ENCODE measurements around the gene PLXNA4. TPM values are rescaled to one million over a fixed set of nuclear protein-coding genes. Genes with fewer than 3 reads are reported as not detected.

PLXNA4 gene
- total RNA-seq, 2 experiments from 2014 or later: 16.5 to 20.5 TPM

DNA sequence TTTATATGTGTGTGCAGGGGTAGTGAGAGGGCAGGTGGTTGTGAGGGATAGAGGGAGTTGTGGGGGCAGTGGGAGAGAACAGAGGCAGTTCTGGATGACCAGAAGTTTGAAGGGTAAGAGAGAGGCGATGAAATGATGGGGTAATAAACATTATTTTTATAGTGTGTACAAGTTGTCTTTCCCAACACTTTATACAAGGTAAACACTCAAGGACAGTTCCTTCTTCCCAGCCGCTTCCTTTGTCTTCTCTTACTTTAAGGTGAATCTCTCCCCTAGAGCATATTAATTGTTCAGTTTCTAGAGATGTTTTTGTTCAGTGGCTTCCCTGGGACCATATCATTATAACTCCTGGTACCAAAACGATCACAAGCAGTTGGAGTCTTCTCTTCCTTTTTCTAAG lies 475.8 kb downstream of the PLXNA4 start:
- POLR2A ChIA-PET: no interaction called here
- H3K4me3 Mint-ChIP-seq: no peak overlapping the region
- H3K27me3 Mint-ChIP-seq: peaks cover 21% of the 10 kb centered on the region
- no peak overlapping the region for H3K27ac Mint-ChIP-seq
- DNase-seq: no peak
- no peak for ATAC-seq (ENCODE audit: low read depth)
- no peaks in the 10 kb centered on the region for H3K4me1 Mint-ChIP-seq
- H3K36me3 Mint-ChIP-seq: no peaks in the 10 kb centered on the region
- no peaks in the 10 kb centered on the region for H3K9me3 Mint-ChIP-seq

DNA sequence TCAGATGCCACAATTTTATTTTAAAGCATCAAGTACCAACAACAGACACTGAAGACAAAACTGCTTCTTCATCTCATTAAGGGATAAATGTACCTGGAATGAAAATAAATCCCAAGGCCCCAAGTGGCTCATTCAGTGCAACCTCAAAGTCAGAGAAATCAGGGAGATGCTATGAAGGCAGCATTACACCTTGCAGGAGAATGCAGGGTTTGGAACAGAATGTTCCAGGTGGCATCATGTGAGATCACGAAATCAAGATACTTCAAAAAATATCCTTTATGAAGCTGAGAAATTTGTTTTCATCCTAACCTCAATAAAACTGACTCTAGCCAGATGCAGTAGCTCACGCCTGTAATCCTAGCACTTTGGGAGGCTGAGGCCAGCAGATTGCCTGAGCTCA lies 477.1 kb downstream of the PLXNA4 start:
- H3K4me1 Mint-ChIP-seq: no peaks in the 10 kb centered on the region
- no peaks in the 10 kb centered on the region for H3K36me3 Mint-ChIP-seq
- no peak overlapping the region for H3K4me3 Mint-ChIP-seq
- H3K27ac Mint-ChIP-seq: no peak overlapping the region
- H3K27me3 Mint-ChIP-seq: peaks cover 21% of the 10 kb centered on the region
- no peaks in the 10 kb centered on the region for H3K9me3 Mint-ChIP-seq
- ATAC-seq (ENCODE audit: low read depth) (no peak), DNase-seq (no peak)
- POLR2A ChIA-PET: no interaction called here

DNA sequence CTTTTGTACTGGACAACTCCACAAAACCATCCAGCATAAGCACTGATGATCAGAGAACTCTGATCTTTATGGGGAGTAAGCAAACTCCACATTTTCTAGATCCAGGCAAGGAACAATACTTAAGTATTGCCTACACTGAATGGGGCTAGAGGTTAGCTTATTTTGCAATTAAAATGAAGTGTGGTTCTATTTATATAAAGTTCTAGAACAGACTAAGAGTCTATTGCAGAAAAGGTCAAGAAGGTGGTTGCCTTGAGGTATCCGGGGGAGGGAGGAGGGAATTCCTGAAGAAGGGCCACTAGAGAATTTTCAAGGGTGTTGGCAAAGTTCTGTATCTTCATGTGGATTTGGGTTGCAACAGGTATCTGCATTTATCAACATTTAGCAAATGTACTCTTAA lies 477.9 kb downstream of the PLXNA4 start:
- Mint-ChIP-seq H3K4me1 (no peaks in the 10 kb centered on the region), H3K4me3 (no peak overlapping the region), H3K36me3 (no peaks in the 10 kb centered on the region), H3K27me3 (peaks cover 21% of the 10 kb centered on the region), H3K27ac (no peak overlapping the region), H3K9me3 (no peaks in the 10 kb centered on the region)
- DNase-seq (no peak), ATAC-seq (ENCODE audit: low read depth) (no peak)
- POLR2A ChIA-PET: no interaction called here

DNA sequence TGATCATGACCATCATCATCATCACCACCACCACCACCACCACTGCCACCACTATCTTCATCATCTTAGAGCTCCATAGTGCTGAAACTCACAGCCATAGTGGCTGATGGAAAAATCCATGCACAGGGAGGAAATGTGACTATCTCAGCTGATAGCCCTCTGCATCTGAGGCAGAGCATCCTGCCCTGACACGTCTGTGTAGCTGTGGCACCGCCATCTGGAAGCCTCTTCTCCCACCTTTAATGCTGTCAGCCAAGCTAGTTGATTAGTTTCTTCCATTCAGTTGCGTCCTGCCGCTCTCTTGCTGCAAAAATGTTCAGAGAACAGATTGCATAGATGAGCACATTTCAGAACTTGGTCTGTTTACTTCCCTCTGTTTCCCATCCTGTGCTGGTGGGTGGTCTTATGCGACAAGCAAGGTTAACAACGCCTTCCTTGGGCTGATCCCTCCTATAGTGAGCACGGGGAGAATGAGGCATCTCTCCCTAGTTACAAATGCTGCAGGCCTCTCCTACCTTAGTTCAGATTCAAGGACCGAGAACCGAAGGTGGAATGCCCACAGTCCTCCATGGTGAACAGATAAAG lies 478.6 kb downstream of the PLXNA4 start:
- Mint-ChIP-seq H3K9me3 (no peaks in the 10 kb centered on the region), H3K27me3 (peaks cover 21% of the 10 kb centered on the region), H3K27ac (no peak overlapping the region), H3K4me3 (no peak overlapping the region), H3K4me1 (no peaks in the 10 kb centered on the region), H3K36me3 (no peaks in the 10 kb centered on the region)
- ATAC-seq (ENCODE audit: low read depth): no peak
- POLR2A ChIA-PET: no interaction called here
- DNase-seq: no peak

DNA sequence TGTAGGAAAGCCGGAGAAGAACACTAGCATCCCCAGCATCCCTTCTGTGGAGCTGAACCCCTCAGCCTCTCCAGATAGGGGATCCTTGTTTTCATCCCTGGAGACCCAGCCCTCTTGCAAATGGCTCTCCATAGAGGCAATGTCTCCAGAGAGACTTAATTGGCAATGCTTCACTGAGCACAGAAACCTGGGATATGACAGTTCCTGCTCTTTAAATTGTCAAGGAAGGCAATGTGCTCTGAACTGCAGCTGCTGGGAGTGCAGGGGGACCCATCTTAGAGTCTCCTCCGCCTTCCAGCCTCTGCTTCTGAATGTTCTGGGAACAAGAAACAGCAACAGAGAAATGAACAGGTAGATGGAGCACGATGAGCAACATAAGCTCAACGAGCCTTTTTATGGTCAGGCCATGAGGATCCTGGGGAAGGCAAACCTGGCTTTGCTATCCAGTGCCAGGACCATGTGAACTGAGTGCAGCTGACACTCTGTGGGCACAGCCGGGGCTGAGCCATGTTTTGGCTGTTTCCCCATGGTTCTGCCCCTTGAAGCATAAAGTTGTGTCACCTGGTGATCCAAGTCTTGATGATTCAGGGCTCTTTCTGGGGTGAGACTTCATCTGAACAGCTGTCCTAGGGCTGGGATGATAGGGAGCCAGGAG lies 481.0 kb downstream of the PLXNA4 start:
- Mint-ChIP-seq H3K27ac (no peak overlapping the region), H3K4me3 (no peak overlapping the region), H3K4me1 (no peaks in the 10 kb centered on the region), H3K27me3 (peaks cover 14% of the 10 kb centered on the region), H3K9me3 (no peaks in the 10 kb centered on the region), H3K36me3 (no peaks in the 10 kb centered on the region)
- ATAC-seq (ENCODE audit: low read depth) (no peak), DNase-seq (no peak)
- POLR2A ChIA-PET: no interaction called here

DNA sequence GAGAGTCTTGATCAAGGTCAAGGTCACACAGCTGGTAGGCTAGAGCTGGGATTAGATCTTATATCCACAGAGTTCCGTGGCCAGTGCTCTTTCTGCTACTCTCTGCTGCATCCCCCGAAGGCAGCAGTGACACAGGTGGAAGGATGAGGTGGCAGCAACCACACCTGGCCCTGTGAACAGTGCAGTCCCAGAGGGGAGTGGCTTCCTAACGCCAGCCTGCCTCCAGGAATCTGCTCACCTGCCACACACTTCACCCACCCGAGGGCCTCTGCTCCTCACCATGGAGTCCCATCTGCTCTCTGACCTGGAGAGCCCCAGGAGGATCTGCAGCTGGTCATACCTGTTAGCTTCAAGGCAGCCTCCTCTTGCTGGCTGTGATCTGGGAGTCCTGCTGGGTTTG lies 484.2 kb downstream of the PLXNA4 start:
- H3K27me3 Mint-ChIP-seq: peaks cover 8% of the 10 kb centered on the region
- no peaks in the 10 kb centered on the region for H3K36me3 Mint-ChIP-seq
- no peaks in the 10 kb centered on the region for H3K4me1 Mint-ChIP-seq
- H3K9me3 Mint-ChIP-seq: no peaks in the 10 kb centered on the region
- ATAC-seq (ENCODE audit: low read depth): no peak
- H3K4me3 Mint-ChIP-seq: no peak overlapping the region
- no peak for DNase-seq
- POLR2A ChIA-PET: no interaction called here
- H3K27ac Mint-ChIP-seq: no peak overlapping the region

DNA sequence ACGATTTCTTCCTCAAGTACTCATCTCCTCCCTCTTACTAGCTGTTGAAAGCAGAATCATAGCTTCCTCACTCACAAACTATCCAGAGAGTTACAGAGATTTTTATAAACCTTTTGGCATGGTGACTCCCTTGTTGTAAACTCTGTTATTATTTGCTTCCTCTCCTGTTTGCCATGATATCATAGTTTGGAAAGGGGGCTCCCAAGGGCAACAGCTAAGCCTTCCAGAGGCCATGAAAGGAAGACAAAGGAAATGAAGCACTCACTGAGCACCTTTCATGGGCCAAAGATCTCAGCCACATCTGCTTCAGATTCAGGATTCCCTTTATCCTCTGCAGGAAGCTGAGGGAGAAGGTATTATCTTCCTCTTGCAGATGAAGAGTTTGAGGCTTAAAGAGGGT lies 484.6 kb downstream of the PLXNA4 start:
- peaks cover 4% of the 10 kb centered on the region for H3K27me3 Mint-ChIP-seq
- no peaks in the 10 kb centered on the region for H3K36me3 Mint-ChIP-seq
- no peak overlapping the region for H3K27ac Mint-ChIP-seq
- H3K4me3 Mint-ChIP-seq: no peak overlapping the region
- DNase-seq (no peak), ATAC-seq (ENCODE audit: low read depth) (no peak)
- no peaks in the 10 kb centered on the region for H3K9me3 Mint-ChIP-seq
- POLR2A ChIA-PET: no interaction called here
- no peaks in the 10 kb centered on the region for H3K4me1 Mint-ChIP-seq

DNA sequence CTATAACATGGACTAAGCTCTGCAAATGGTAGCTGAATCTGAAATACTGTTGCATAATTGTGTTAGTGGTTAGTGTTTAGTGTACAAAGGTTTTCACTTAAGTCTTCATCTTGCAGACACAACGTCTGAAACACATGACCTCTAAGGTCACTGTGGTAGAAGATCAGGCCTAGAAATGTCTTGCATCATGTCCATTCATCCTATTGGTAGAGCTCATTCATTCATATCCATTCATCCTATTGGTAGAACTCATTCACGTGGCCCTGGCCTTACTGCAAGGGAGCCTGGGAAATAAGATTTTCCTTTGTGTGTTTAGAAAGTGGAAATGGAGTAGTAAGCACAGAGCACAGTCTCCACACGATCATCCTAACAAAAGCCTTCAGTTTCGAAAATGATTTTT lies 485.8 kb downstream of the PLXNA4 start:
- POLR2A ChIA-PET: no interaction called here
- no peaks in the 10 kb centered on the region for H3K4me1 Mint-ChIP-seq
- H3K27me3 Mint-ChIP-seq: peaks cover 5% of the 10 kb centered on the region
- H3K4me3 Mint-ChIP-seq: no peak overlapping the region
- ATAC-seq (ENCODE audit: low read depth) (no peak), DNase-seq (no peak)
- H3K27ac Mint-ChIP-seq: no peak overlapping the region
- no peaks in the 10 kb centered on the region for H3K9me3 Mint-ChIP-seq
- no peaks in the 10 kb centered on the region for H3K36me3 Mint-ChIP-seq

DNA sequence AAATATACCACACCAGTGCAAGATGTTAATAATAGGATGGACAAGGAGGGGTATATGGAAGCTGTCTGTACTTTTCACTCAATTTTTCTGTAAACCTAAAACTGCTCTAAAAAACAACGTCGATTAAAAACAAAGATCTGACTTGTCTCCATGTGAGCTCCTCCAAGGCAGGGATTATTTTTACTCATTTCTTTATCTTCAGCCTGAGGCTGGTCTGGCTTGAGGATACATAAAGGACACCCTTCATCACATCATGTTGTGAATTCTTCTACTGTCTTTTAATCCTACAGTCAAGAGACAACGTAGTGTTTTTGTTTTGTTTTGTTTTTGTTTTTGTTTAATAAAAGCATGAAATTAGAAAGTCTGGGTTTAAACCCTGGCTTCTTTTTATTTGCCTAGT lies 486.9 kb downstream of the PLXNA4 start:
- H3K9me3 Mint-ChIP-seq: no peaks in the 10 kb centered on the region
- H3K4me3 Mint-ChIP-seq: no peak overlapping the region
- H3K4me1 Mint-ChIP-seq: no peaks in the 10 kb centered on the region
- DNase-seq: no peak
- POLR2A ChIA-PET: no interaction called here
- H3K36me3 Mint-ChIP-seq: no peaks in the 10 kb centered on the region
- H3K27ac Mint-ChIP-seq: no peak overlapping the region
- ATAC-seq (ENCODE audit: low read depth): no peak
- peaks cover 7% of the 10 kb centered on the region for H3K27me3 Mint-ChIP-seq

DNA sequence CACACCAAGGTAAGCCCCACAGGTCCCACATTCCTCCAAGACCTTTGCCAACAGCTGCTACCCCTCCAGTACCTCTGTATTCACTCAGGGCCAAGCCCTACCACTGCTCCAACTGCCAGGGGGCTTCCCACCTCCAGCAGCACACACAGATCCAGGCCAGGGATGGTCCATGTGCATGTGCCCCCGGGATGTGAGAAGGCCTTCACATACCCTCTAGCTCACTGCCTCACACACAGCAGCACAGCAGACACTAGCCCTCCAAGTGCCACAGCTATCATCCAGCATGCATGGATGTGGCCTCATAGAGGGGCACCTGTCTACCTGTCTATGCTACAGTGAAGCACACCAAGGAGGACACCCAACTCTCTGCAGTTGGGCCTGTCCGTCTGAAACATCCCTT lies 488.8 kb downstream of the PLXNA4 start:
- Mint-ChIP-seq H3K27me3 (peaks cover 19% of the 10 kb centered on the region), H3K4me1 (no peaks in the 10 kb centered on the region), H3K4me3 (no peak overlapping the region), H3K9me3 (no peaks in the 10 kb centered on the region), H3K36me3 (no peaks in the 10 kb centered on the region), H3K27ac (no peak overlapping the region)
- POLR2A ChIA-PET: no interaction called here
- DNase-seq: no peak
- ATAC-seq (ENCODE audit: low read depth): no peak

DNA sequence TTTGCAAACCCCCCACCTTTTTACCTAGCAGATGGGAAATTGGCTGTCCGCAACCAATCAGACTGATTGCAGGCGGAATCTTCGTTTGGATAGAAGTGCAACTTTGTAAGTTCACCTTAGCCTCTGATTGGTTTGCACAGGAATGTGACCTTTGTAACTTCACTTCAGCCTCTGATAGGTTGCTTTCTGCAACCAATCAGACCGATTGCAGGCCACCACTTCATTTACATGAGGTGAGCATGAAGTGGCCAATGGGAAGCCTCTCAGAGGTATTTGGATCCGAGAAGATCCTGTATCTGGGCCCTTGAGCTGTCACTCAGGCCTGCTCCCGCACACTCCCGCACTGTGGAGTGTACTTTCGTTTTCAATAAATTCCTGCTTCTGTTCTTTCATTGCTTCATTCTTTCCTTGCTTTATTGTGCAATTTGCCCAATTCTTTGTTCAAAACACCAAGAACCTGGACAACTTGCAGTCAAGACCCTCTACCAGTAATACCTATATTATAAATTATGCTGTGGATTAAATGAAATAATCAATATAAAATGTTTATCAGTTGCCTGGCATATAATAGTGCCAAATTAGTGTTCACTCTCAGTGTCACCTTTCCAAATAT lies 491.4 kb downstream of the PLXNA4 start:
- POLR2A ChIA-PET: no interaction called here
- Mint-ChIP-seq H3K4me3 (no peak overlapping the region), H3K27ac (no peak overlapping the region), H3K9me3 (no peaks in the 10 kb centered on the region), H3K4me1 (no peaks in the 10 kb centered on the region), H3K27me3 (peaks cover 20% of the 10 kb centered on the region), H3K36me3 (no peaks in the 10 kb centered on the region)
- no peak for DNase-seq
- no peak for ATAC-seq (ENCODE audit: low read depth)

DNA sequence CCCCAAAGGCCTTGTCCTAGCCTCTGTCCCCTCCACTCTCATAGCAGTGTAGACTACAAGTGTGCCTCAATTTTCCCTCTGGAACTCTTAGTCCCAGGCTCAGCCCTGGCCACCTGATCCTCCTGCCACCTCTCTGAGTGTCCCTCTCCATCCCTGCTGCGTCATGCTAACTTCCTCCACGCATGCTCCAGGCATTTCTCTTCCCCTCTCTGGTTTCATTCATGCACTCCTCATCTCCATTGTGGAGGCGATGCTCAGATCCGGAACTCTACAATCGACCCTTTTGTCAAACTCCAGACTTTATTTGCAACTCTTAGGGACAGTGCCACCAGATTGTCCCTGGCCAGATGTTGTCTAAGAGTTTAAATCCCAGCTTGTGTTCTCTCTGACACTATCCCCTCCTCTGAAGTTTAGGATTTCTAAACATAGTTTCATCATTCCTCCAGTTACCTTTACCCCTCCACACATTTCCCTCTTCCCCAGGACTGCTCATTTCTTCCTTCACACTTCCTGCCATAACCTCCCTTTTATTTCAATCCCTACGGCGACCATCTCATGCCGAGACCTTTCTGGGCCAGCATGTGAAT lies 492.6 kb downstream of the PLXNA4 start:
- POLR2A ChIA-PET: no interaction called here
- H3K27me3 Mint-ChIP-seq: peaks cover 24% of the 10 kb centered on the region
- no peak for DNase-seq
- no peaks in the 10 kb centered on the region for H3K4me1 Mint-ChIP-seq
- no peaks in the 10 kb centered on the region for H3K36me3 Mint-ChIP-seq
- no peak overlapping the region for H3K27ac Mint-ChIP-seq
- ATAC-seq (ENCODE audit: low read depth): no peak
- H3K4me3 Mint-ChIP-seq: no peak overlapping the region
- no peaks in the 10 kb centered on the region for H3K9me3 Mint-ChIP-seq

DNA sequence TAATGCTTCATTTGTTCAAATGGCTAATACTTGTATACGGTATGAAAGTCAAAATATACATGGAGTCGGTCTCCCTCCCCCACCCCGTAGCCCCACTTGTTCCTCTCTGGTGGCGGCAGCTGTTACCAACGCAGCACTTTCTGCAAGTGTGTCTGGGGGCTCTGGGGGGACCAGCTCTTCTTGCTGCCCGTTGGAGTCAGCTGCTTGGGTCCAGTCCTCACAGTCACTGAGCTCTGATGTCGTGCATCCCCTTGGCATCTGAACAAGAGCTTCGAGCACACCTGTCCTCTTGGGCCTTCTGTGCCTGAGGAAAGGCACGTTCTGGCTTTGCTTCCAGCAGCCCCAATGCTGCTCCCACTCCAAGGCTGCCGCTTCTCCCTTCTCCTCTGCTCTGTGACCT lies 493.1 kb downstream of the PLXNA4 start:
- Mint-ChIP-seq H3K27me3 (peaks cover 22% of the 10 kb centered on the region), H3K9me3 (no peaks in the 10 kb centered on the region), H3K27ac (no peak overlapping the region), H3K36me3 (no peaks in the 10 kb centered on the region), H3K4me1 (no peaks in the 10 kb centered on the region), H3K4me3 (no peak overlapping the region)
- ATAC-seq (ENCODE audit: low read depth) (no peak), DNase-seq (no peak)
- POLR2A ChIA-PET: no interaction called here

DNA sequence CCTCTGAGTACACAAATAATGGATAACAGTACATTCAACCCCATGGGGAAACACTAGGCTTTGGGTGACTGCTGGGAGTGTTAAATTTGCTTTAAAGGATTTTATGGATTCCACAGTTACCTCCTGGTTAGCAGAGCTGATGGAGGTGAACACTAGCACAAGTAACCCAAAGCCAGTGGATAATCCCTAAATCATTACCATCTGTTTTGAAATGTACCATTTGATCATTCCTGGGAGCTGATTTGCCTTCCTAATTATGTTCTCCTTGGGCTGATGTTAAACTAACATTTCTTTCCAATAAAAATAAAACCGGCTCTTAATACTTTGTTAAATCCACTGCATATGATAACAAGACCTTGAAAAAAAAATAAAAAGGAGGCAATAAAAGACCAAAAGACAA lies 493.9 kb downstream of the PLXNA4 start:
- no peak overlapping the region for H3K27ac Mint-ChIP-seq
- DNase-seq (no peak), ATAC-seq (ENCODE audit: low read depth) (no peak)
- POLR2A ChIA-PET: no interaction called here
- no peaks in the 10 kb centered on the region for H3K36me3 Mint-ChIP-seq
- no peaks in the 10 kb centered on the region for H3K9me3 Mint-ChIP-seq
- H3K4me3 Mint-ChIP-seq: no peak overlapping the region
- H3K27me3 Mint-ChIP-seq: peaks cover 23% of the 10 kb centered on the region
- no peaks in the 10 kb centered on the region for H3K4me1 Mint-ChIP-seq
